Activated T-helper 2 cell treated with anti-CD3 and anti-CD28 coated beads, Interferon-gamma antibody, Interleukin-2, Interleukin-4, amounts not matched to agents 10 μg/mL and 5 μg/mL and 100 μg/mL, durations not matched to agents 14 hours and 24 hours and 36 hours (primary cell): ENCODE measurements around the gene LHX8. TPM values are rescaled to one million over a fixed set of nuclear protein-coding genes. Genes with fewer than 3 reads are reported as not detected.
"Not testable (repeated sequence)": the region's sequence is repeated elsewhere in the genome, so short reads cannot be mapped to it uniquely, and the experiment has no call there.

ENCODE experiments used
- DNase-seq: peaks from one replicate; pipeline ENCODE4 v3.0.0; 2021; ENCODE audit warnings: low spot score
- H3K27ac Mint-ChIP-seq: one replicate; pipeline ENCODE4 v1.8.0; 2021; ENCODE audit warnings: mixed read lengths
- H3K27me3 Mint-ChIP-seq: one replicate; pipeline ENCODE4 v1.8.0; 2021; ENCODE audit warnings: low read depth, mixed read lengths
- H3K36me3 Mint-ChIP-seq: one replicate; pipeline ENCODE4 v1.8.0; 2021; ENCODE audit warnings: low read depth, mixed read lengths
- H3K4me1 Mint-ChIP-seq: one replicate; pipeline ENCODE4 v1.8.0; 2021; ENCODE audit warnings: low read depth, mixed read lengths
- H3K4me3 Mint-ChIP-seq: one replicate; pipeline ENCODE4 v1.8.0; 2021; ENCODE audit warnings: low read depth, mild to moderate bottlenecking, moderate library complexity, mixed read lengths
- H3K9me3 Mint-ChIP-seq: one replicate; pipeline ENCODE4 v1.8.0; 2021; ENCODE audit warnings: mixed read lengths
- intact Hi-C: fragments of 100-400 bp; cut with micrococcal nuclease; formaldehyde crosslinking; loops from one replicate; pipeline ENCODE4 v1.15.1; 2023
- total RNA-seq: library from RNA; stranded (reverse); gene quantifications from 2 replicates; pipeline ENCODE4 v1.2.3, GENCODE V29; 2022

LHX8 gene
- total RNA-seq, 1 donor from 2014 or later, result not detected

GRCh38 chr1:75136195-75136815, 2.1 kb downstream of the LHX8 start:
- peak overlapping the region; percentile 5 for H3K4me3 Mint-ChIP-seq
- H3K36me3 Mint-ChIP-seq, result no peaks in the 10 kb centered on the region
- no peak overlapping the region for H3K27ac Mint-ChIP-seq
- no peak for DNase-seq
- intact Hi-C loops, result loop anchor here (5.0 to 10.0 kb wide), 3 partner anchors 362 to 1728 kb away; partner anchors contain the start of gene ST6GALNAC5
- H3K27me3 Mint-ChIP-seq, result peaks cover 76% of the 10 kb centered on the region
- H3K9me3 Mint-ChIP-seq, result no peaks in the 10 kb centered on the region
- peaks cover 11% of the 10 kb centered on the region for H3K4me1 Mint-ChIP-seq

- H3K4me3 Mint-ChIP-seq, result no peak overlapping the region
- intact Hi-C loops, result loop anchor here (5.0 to 10.0 kb wide), 3 partner anchors 362 to 1728 kb away; partner anchors contain the start of gene ST6GALNAC5
- peaks cover 68% of the 10 kb centered on the region for H3K27me3 Mint-ChIP-seq
- no peak for DNase-seq
- no peaks in the 10 kb centered on the region for H3K36me3 Mint-ChIP-seq
- peaks cover 11% of the 10 kb centered on the region for H3K4me1 Mint-ChIP-seq
- H3K9me3 Mint-ChIP-seq, result no peaks in the 10 kb centered on the region
- no peak overlapping the region for H3K27ac Mint-ChIP-seq
These were observed 2.9 kb downstream of the LHX8 start for GRCh38 chr1:75136921-75137641.

- H3K4me1 Mint-ChIP-seq, result no peaks in the 10 kb centered on the region
- no peaks in the 10 kb centered on the region for H3K36me3 Mint-ChIP-seq
- H3K4me3 Mint-ChIP-seq, result no peak overlapping the region
- no peak overlapping the region for H3K27ac Mint-ChIP-seq
- no peaks in the 10 kb centered on the region for H3K9me3 Mint-ChIP-seq
- intact Hi-C loops, result no loop called here
- no peaks in the 10 kb centered on the region for H3K27me3 Mint-ChIP-seq
- no peak for DNase-seq
These were observed 17.9 kb downstream of the LHX8 start for GRCh38 chr1:75152092-75152491.

DNA sequence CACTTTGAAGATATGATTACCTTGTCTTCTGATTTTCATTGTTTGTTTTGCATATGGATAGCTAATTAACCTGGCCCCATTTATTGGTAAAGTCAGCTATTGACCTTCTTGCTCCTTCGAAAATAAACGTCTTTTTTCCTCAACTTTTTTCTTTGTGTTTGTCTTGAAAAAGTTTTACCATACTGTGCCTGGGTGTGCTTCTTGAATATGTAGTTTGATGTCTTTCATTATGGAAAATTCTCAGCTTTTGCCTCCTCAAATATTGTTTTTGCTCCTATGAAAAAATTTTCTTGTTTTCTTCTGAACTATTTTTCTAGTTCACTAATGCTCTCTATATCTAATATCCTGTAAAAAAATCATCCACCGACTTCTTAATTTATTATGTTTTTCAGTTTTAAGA, 25.0 kb downstream of the LHX8 start:
- Mint-ChIP-seq H3K27me3 (no peaks in the 10 kb centered on the region), H3K4me1 (no peaks in the 10 kb centered on the region), H3K27ac (no peak overlapping the region), H3K36me3 (no peaks in the 10 kb centered on the region), H3K4me3 (no peak overlapping the region), H3K9me3 (no peaks in the 10 kb centered on the region)
- DNase-seq, result no peak
- intact Hi-C loops, result no loop called here

- Mint-ChIP-seq H3K27me3 (no peaks in the 10 kb centered on the region), H3K4me3 (no peak overlapping the region), H3K9me3 (no peaks in the 10 kb centered on the region), H3K36me3 (no peaks in the 10 kb centered on the region), H3K4me1 (no peaks in the 10 kb centered on the region), H3K27ac (no peak overlapping the region)
- intact Hi-C loops, result no loop called here
- no peak for DNase-seq
These were observed 31.1 kb downstream of the LHX8 start for GRCh38 chr1:75165264-75165663.

GRCh38 chr1:75166821-75167220, 32.6 kb downstream of the LHX8 start:
- intact Hi-C loops, result no loop called here

GRCh38 chr1:75170011-75170410, 35.8 kb downstream of the LHX8 start:
- Mint-ChIP-seq H3K9me3 (no peaks in the 10 kb centered on the region), H3K4me3 (no peak overlapping the region)
- intact Hi-C loops, result no loop called here

More at GRCh38 chr1:75166821-75167220, 32.6 kb downstream of the LHX8 start:
- Mint-ChIP-seq H3K4me1 (no peaks in the 10 kb centered on the region), H3K36me3 (no peaks in the 10 kb centered on the region), H3K9me3 (no peaks in the 10 kb centered on the region), H3K4me3 (no peak overlapping the region), H3K27ac (no peak overlapping the region), H3K27me3 (no peaks in the 10 kb centered on the region)
- DNase-seq, result no peak

DNA sequence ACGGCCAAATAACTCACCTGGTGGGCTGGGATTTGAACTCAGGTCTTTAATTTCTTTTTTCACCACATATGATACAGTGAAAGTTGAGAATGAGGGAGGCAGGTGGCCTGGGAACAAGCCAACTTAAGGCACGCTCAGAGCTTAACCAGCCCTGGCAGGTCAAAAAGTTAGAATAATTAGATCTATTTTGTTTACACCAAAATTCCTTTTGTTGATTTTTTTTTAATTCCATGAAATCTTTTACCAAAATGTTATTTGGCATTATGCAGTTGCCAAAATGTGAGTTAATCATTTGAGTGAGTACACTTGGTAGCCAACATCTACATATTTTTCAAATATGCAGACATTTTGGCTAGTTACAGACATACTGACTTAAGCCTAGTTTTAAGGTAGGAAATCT, 36.8 kb downstream of the LHX8 start:
- no peaks in the 10 kb centered on the region for H3K9me3 Mint-ChIP-seq

More at GRCh38 chr1:75170011-75170410, 35.8 kb downstream of the LHX8 start:
- no peak for DNase-seq
- H3K4me1 Mint-ChIP-seq, result no peaks in the 10 kb centered on the region
- H3K27me3 Mint-ChIP-seq, result no peaks in the 10 kb centered on the region
- no peak overlapping the region for H3K27ac Mint-ChIP-seq
- no peaks in the 10 kb centered on the region for H3K36me3 Mint-ChIP-seq

DNA sequence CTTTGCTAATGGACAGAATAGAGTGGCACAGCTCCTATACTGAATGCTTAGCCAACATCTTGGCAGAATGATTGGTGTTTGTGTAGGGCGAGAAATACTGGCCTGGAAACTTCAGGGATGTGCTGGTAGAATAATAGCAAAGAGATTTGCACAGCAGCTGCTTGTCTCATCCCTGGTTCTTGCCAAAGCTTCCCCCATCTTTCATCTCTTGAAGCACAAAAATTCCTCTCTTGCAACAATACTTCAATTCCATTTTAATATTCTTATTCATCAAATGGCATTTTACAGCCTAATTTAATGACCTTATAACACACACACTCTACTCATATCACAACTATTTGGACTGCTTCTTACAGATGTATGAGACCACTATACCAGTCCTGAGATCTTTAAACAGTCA, 37.7 kb downstream of the LHX8 start:
- Mint-ChIP-seq H3K4me1 (no peaks in the 10 kb centered on the region), H3K36me3 (no peaks in the 10 kb centered on the region), H3K9me3 (no peaks in the 10 kb centered on the region), H3K4me3 (no peak overlapping the region), H3K27me3 (no peaks in the 10 kb centered on the region), H3K27ac (no peak overlapping the region)
- intact Hi-C loops, result no loop called here
- no peak for DNase-seq

More for the DNA sequence above, 36.8 kb downstream of the LHX8 start:
- Mint-ChIP-seq H3K36me3 (no peaks in the 10 kb centered on the region), H3K4me1 (no peaks in the 10 kb centered on the region), H3K27ac (no peak overlapping the region), H3K4me3 (no peak overlapping the region), H3K27me3 (no peaks in the 10 kb centered on the region)
- DNase-seq, result no peak
- intact Hi-C loops, result no loop called here

GRCh38 chr1:75172556-75172955, 38.4 kb downstream of the LHX8 start:
- intact Hi-C loops, result no loop called here
- H3K4me1 Mint-ChIP-seq, result no peaks in the 10 kb centered on the region
- H3K27ac Mint-ChIP-seq, result no peak overlapping the region

GRCh38 chr1:75174031-75174760, 40.0 kb downstream of the LHX8 start:
- intact Hi-C loops, result no loop called here

More at GRCh38 chr1:75172556-75172955, 38.4 kb downstream of the LHX8 start:
- no peak for DNase-seq
- Mint-ChIP-seq H3K36me3 (no peaks in the 10 kb centered on the region), H3K27me3 (no peaks in the 10 kb centered on the region), H3K9me3 (no peaks in the 10 kb centered on the region), H3K4me3 (no peak overlapping the region)

DNA sequence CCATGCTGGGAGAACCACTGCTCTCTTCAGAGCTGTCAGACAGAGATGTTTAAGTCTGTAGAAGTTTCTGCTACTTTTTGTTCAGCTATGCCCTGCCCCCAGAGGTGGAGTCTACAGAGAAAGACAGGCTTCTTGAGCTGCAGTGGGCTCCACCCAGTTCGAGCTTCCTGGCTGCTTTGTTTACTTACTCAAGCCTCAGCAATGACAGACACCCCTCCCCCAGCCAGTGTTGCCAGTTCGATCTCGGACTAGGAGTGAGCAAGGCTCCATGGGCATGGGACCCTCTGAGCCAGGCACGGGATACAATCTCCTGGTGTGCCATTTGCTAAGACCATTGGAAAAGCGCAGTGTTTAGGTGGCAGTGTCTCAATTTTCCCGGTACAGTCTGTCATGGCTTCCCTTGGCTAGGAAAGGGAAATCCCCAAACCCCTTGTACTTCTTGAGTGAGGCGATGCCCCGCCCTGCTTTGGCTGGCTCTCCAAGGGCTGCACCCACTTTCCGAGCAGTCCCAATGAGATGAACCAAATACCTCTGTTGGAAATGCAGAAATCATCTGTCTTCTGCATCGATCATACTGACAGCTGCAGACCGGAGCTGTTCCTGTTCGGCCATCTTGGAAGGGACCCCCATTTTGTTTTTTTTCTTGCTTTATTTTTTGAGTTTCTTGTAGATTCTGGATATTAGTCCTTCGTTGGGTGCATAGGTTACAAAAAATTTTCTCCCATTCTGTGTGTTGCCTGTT, 47.2 kb downstream of the LHX8 start:
- H3K9me3 Mint-ChIP-seq, H3K27ac Mint-ChIP-seq: not testable (repeated sequence)

More at GRCh38 chr1:75174031-75174760, 40.0 kb downstream of the LHX8 start:
- Mint-ChIP-seq H3K9me3 (no peaks in the 10 kb centered on the region), H3K4me3 (no peak overlapping the region), H3K4me1 (no peaks in the 10 kb centered on the region), H3K36me3 (no peaks in the 10 kb centered on the region), H3K27me3 (no peaks in the 10 kb centered on the region), H3K27ac (no peak overlapping the region)
- DNase-seq, result no peak

More for the DNA sequence above, 47.2 kb downstream of the LHX8 start:
- H3K4me3 Mint-ChIP-seq, H3K4me1 Mint-ChIP-seq, DNase-seq, intact Hi-C loops, H3K27me3 Mint-ChIP-seq, H3K36me3 Mint-ChIP-seq: not testable (repeated sequence)
